Immature natural killer cell (primary cell): Measurements from ENCODE around the gene FBXL19. TPM values are rescaled to one million over a fixed set of nuclear protein-coding genes. Genes with fewer than 3 reads are reported as not detected.
A peak's percentile ranks its signal among the peaks of the same experiment; 100 is the strongest.

ENCODE experiments used
- DNase-seq, 3 donors: peaks; one replicate each; pipeline ENCODE4 v3.0.0; 2022; ENCODE audit warnings: mixed read lengths in 1 of 3
- H3K27ac Mint-ChIP-seq, 6 donors: one replicate each; pipeline ENCODE4 v1.8.0; 2020; ENCODE audit warnings: mixed read lengths in 6 of 6, mild to moderate bottlenecking in 5 of 6, inconsistent platforms in 4 of 6, moderate library complexity in 3 of 6
- H3K27me3 Mint-ChIP-seq, 3 donors: one replicate each; pipeline ENCODE4 v1.8.0; 2020 to 2021; ENCODE audit warnings: low read depth in 3 of 3, mild to moderate bottlenecking in 3 of 3, mixed read lengths in 3 of 3, moderate library complexity in 3 of 3, inconsistent platforms in 1 of 3
- H3K36me3 Mint-ChIP-seq, 3 donors: one replicate each; pipeline ENCODE4 v1.8.0; 2020; ENCODE audit warnings: mixed read lengths in 3 of 3, inconsistent platforms in 2 of 3, mild to moderate bottlenecking in 2 of 3
- H3K4me1 Mint-ChIP-seq, 2 donors: one replicate each; pipeline ENCODE4 v1.8.0; 2020; ENCODE audit warnings: inconsistent platforms in 2 of 2, mild to moderate bottlenecking in 2 of 2, mixed read lengths in 2 of 2, moderate library complexity in 1 of 2
- H3K4me3 Mint-ChIP-seq, 5 donors: one replicate each; pipeline ENCODE4 v1.8.0; 2020; ENCODE audit warnings: mild to moderate bottlenecking in 5 of 5, mixed read lengths in 5 of 5, inconsistent platforms in 3 of 5, moderate library complexity in 3 of 5
- H3K9me3 Mint-ChIP-seq, 6 donors: one replicate each; pipeline ENCODE4 v1.8.0; 2020; ENCODE audit warnings: mild to moderate bottlenecking in 6 of 6, mixed read lengths in 6 of 6, inconsistent platforms in 4 of 6, moderate library complexity in 3 of 6
- polyA plus RNA-seq, 3 donors: library from polyadenylated mRNA; unstranded; fragments of 300-500 nt; fragmentation: Illumina TruSeq; gene quantifications; one replicate each; pipeline ENCODE4 v1.2.3, GENCODE V29; 2021

Gene FBXL19
- polyA plus RNA-seq, 3 donors from 2014 or later: 0.18 to 1.1 (median 0.22) TPM

DNA sequence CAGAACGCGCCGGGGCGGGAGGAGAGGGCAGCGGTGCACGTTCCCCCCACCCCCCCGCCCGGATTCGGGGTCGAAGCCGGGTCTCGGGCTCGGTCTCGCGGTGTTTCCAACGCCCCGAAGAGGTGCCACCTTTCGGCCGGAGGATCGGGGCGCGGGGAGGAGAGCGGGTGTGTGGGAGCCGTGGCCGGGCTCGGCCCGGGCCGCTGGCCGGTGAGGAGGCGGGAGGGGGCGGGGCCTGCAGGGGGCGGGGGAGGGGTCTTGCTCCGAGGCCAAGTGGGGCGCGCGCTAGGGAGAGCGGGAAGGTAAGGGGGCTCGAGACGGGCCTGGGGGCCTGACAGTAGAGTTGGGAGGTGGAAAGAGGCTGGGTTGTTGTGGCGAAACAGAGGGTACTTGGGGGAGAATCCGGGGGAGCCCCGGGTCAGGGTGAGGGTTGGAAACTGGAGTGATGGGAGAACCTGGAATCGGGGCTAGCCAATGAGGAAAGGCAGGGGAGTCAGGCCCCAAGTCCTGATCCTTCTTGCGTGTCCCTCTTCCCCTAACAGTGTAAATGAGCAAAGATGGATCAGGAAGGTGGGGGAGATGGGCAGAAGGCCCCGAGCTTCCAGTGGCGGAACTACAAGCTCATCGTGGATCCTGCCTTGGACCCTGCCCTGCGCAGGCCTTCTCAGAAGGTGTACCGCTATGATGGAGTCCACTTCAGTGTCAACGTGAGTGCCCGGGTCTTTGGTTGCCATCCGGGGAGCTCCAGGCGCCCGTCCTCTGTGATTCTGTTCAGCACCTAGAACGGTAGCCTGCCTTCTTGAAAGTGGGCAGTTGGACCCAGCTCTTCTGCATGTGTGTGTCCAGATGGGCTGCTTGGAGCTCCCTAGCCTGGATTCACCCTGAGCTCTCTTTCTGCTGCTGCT, 35.1 kb downstream of the FBXL19 start:
- H3K4me1 Mint-ChIP-seq: peaks cover 38 to 45% of the 10 kb centered on the region in 2 donors

DNA sequence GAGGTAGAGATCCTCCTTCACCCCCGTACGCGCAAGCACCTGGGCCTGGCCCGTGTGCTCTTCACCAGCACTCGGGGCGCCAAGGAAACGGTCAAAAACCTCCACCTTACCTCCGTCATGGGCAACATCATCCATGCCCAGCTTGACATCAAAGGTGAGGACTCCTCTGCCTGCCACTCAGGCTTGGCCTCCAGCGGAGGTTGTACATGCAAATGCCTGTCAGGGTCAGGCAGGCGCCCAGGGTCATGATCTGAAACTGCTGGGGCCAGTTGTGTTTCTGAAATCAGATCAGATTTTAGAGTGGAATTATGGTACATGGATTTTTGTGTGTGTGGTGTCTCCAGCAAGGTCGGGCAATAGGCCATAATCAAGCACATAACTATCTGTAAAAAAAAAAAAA, 38.0 kb downstream of the FBXL19 start:
- peaks cover 33 to 40% of the 10 kb centered on the region in 2 donors for H3K4me1 Mint-ChIP-seq
- H3K9me3 Mint-ChIP-seq: no peaks in the 10 kb centered on the region
- H3K4me3 Mint-ChIP-seq: no peak overlapping the region
- peaks cover 22 to 38% (median 25%) of the 10 kb centered on the region in 3 donors for H3K36me3 Mint-ChIP-seq
- no peak overlapping the region for H3K27ac Mint-ChIP-seq
- peaks cover 16 to 25% (median 21%) of the 10 kb centered on the region in 3 donors for H3K27me3 Mint-ChIP-seq
- no peak for DNase-seq

More for the DNA sequence above, 35.1 kb downstream of the FBXL19 start:
- DNase-seq: no peak
- Mint-ChIP-seq H3K4me3 (peak overlapping the region; percentile 83 to 92 (median 88)), H3K27ac (peak overlapping the region; percentile 40 to 93 (median 88)), H3K27me3 (peaks cover 15 to 24% (median 22%) of the 10 kb centered on the region in 3 donors), H3K9me3 (no peaks in the 10 kb centered on the region), H3K36me3 (peaks cover 17 to 29% (median 22%) of the 10 kb centered on the region in 3 donors)

DNA sequence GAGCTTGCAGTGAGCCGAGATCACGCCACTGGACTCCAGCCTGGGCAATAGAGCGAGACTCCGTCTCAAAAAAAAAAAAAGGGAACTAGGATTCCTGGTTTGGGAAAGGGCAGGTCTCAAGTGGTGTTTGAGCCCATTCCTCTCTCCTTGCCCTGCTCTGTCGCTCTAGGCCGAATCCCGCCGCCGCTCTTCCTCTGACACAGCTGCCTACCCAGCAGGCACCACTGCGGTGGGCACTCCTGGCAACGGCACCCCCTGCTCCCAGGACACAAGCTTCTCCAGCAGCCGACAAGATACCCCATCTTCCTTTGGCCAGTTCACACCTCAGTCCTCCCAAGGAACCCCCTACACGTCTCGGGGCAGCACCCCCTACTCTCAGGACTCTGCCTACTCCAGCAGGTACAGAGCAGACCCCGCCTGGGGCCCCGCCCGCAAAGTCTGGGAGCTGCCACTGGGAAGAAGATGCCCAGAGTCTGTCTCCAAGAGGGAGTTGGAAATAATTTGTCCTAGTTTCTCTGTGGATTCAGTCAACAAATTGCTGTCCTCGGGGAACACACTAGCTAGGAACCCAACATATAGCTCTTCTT, 40.6 kb downstream of the FBXL19 start:
- no peaks in the 10 kb centered on the region for H3K9me3 Mint-ChIP-seq
- H3K4me3 Mint-ChIP-seq: no peak overlapping the region

DNA sequence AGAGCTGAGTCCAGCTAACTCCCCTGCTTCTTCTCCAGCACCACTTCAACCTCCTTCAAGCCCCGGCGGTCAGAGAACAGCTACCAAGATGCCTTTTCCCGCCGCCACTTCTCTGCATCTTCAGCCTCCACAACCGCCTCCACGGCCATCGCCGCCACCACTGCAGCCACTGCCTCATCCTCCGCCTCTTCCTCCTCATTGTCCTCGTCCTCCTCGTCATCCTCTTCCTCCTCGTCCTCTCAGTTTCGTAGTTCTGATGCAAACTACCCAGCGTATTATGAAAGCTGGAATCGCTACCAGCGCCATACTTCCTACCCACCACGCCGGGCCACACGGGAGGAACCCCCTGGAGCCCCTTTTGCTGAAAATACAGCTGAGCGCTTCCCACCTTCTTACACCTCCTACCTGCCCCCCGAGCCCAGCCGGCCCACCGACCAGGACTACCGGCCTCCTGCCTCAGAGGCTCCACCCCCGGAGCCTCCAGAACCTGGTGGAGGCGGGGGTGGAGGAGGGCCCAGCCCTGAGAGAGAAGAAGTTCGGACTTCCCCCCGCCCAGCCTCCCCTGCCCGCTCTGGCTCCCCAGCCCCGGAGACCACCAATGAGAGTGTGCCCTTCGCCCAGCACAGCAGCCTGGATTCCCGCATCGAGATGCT, 41.3 kb downstream of the FBXL19 start:
- Mint-ChIP-seq H3K36me3 (peaks cover 24 to 50% (median 34%) of the 10 kb centered on the region in 3 donors), H3K4me3 (no peak overlapping the region), H3K27me3 (peaks cover 0 to 9% (median 4%) of the 10 kb centered on the region in 3 donors), H3K27ac (peak overlapping the region in 1 of 6 donors; percentile 11), H3K4me1 (peaks cover 10 to 16% of the 10 kb centered on the region in 2 donors), H3K9me3 (no peaks in the 10 kb centered on the region)
- DNase-seq: no peak

More for the DNA sequence above, 40.6 kb downstream of the FBXL19 start:
- H3K4me1 Mint-ChIP-seq: peaks cover 16 to 23% of the 10 kb centered on the region in 2 donors
- DNase-seq: no peak
- peak overlapping the region in 1 of 6 donors; percentile 64 for H3K27ac Mint-ChIP-seq
- peaks cover 6 to 14% (median 6%) of the 10 kb centered on the region in 3 donors for H3K27me3 Mint-ChIP-seq
- peaks cover 24 to 52% (median 34%) of the 10 kb centered on the region in 3 donors for H3K36me3 Mint-ChIP-seq

DNA sequence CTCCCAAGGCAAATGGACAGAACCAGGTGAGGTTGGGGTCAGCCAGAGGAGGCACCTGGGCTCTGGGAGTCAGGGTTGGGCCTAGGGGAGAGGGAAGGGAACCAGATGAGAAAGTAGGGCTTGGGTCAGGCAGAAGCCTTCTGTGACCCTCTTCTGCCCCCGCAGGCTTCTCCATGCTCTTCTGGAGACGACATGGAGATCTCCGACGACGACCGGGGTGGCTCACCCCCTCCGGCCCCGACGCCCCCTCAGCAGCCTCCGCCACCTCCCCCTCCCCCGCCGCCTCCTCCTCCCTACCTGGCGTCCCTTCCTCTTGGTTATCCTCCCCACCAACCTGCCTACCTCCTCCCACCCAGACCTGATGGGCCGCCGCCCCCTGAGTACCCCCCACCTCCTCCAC, 42.1 kb downstream of the FBXL19 start:
- peaks cover 19 to 44% (median 26%) of the 10 kb centered on the region in 3 donors for H3K36me3 Mint-ChIP-seq
- no peaks in the 10 kb centered on the region for H3K9me3 Mint-ChIP-seq
- no peak overlapping the region for H3K27ac Mint-ChIP-seq
- DNase-seq: no peak
- H3K4me3 Mint-ChIP-seq: no peak overlapping the region
- peaks cover 2 to 9% of the 10 kb centered on the region in 2 donors for H3K4me1 Mint-ChIP-seq
- H3K27me3 Mint-ChIP-seq: peaks cover 0 to 9% (median 4%) of the 10 kb centered on the region in 3 donors

DNA sequence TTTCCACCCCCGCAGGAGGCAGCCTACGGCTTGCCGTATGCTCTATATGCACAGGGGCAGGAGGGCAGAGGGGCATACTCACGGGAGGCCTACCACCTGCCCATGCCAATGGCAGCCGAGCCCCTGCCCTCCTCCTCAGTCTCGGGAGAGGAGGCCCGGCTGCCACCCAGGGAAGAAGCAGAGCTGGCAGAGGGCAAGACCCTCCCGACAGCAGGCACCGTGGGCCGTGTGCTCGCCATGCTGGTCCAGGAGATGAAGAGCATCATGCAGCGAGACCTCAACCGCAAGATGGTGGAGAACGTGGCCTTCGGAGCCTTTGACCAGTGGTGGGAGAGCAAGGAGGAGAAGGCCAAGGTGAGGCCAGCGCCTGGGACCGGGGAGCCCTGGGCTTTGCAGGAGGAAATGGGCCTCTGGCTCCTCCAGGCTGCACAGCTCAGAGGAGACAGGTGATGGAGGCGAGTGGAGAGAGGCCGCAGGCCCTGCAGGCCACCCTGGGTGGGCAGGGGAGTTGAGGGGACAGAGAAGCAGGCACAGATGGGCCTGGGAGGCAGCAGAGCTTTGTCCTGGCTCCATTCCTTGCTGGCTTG, 42.8 kb downstream of the FBXL19 start:
- Mint-ChIP-seq H3K9me3 (no peaks in the 10 kb centered on the region), H3K27ac (no peak overlapping the region), H3K4me1 (peaks cover 2 to 4% of the 10 kb centered on the region in 2 donors), H3K4me3 (no peak overlapping the region), H3K36me3 (peaks cover 23 to 47% (median 30%) of the 10 kb centered on the region in 3 donors), H3K27me3 (peaks cover 0 to 9% (median 4%) of the 10 kb centered on the region in 3 donors)
- DNase-seq: no peak

DNA sequence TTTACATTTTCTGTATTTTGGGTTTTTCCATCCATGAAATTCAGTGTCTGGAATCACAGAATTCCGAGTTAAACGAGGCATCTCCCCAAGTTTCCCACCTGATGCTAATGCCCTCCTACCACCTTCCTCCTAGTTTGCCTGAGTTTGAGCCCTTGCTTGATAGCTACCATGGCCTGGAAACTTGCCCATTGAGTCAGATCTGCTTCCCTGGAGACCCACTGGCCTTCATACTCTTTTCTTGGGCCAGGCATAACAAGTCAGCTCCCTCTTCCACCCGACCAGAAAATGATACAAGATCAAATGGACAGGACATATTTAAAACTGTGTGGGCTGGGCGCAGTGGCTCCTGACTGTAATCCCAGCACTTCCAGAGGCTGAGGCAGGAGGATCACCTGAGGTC, 44.4 kb downstream of the FBXL19 start:
- no peak for DNase-seq
- peaks cover 0 to 2% of the 10 kb centered on the region in 2 donors for H3K4me1 Mint-ChIP-seq
- no peaks in the 10 kb centered on the region for H3K9me3 Mint-ChIP-seq
- no peak overlapping the region for H3K4me3 Mint-ChIP-seq
- H3K27ac Mint-ChIP-seq: no peak overlapping the region
- H3K36me3 Mint-ChIP-seq: peaks cover 25 to 49% (median 28%) of the 10 kb centered on the region in 3 donors
- peaks cover 0 to 6% (median 4%) of the 10 kb centered on the region in 3 donors for H3K27me3 Mint-ChIP-seq

DNA sequence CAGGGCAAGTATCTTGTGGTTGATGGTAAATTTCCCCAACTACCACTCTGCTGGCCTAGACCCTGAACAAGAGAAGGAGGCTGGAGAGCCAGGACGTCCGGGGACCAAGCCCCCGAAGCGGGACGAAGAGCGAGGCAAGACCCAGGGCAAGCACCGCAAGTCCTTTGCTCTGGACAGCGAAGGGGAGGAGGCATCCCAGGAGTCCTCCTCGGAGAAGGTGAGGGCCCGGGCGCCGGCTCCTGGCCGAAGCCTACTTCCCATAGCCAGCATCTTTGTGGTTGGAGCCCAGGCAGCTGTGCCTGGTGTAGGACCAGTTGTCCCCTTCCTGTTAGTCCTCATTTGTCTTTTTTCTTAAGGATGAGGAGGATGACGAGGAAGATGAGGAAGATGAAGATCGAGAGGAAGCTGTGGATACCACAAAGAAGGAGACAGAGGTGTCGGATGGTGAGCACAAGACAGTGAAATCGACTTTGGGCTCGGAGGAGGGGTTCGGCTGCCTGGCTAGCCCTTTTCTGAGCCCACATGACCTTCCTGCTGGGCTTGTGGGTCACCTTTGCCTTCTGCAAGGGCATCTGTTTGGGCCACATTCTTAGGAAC, 46.0 kb downstream of the FBXL19 start:
- peaks cover 0 to 6% of the 10 kb centered on the region in 2 donors for H3K4me1 Mint-ChIP-seq
- peaks cover 28 to 52% (median 31%) of the 10 kb centered on the region in 3 donors for H3K36me3 Mint-ChIP-seq
- H3K27ac Mint-ChIP-seq: peak overlapping the region in 1 of 6 donors; percentile 49
- no peaks in the 10 kb centered on the region for H3K9me3 Mint-ChIP-seq
- H3K4me3 Mint-ChIP-seq: no peak overlapping the region
- peaks cover 0 to 12% (median 4%) of the 10 kb centered on the region in 3 donors for H3K27me3 Mint-ChIP-seq
- no peak for DNase-seq

DNA sequence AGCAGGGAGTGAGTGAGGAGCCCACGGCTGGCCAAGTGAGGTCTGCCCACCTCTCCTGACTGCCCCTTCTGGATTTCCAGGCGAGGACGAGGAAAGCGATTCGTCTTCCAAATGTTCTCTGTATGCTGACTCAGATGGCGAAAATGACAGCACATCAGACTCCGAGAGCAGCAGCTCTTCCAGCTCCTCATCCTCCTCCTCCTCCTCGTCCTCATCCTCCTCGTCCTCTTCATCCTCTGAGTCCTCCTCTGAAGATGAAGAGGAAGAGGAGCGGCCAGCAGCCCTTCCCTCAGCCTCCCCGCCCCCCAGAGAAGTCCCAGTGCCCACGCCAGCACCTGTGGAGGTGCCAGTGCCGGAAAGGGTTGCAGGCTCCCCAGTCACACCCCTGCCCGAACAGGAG, 47.9 kb downstream of the FBXL19 start:
- Mint-ChIP-seq H3K4me3 (no peak overlapping the region), H3K27ac (no peak overlapping the region), H3K9me3 (no peaks in the 10 kb centered on the region), H3K4me1 (peaks cover 0 to 6% of the 10 kb centered on the region in 2 donors), H3K36me3 (peaks cover 29 to 54% (median 34%) of the 10 kb centered on the region in 3 donors), H3K27me3 (peaks cover 0 to 10% (median 4%) of the 10 kb centered on the region in 3 donors)
- no peak for DNase-seq

DNA sequence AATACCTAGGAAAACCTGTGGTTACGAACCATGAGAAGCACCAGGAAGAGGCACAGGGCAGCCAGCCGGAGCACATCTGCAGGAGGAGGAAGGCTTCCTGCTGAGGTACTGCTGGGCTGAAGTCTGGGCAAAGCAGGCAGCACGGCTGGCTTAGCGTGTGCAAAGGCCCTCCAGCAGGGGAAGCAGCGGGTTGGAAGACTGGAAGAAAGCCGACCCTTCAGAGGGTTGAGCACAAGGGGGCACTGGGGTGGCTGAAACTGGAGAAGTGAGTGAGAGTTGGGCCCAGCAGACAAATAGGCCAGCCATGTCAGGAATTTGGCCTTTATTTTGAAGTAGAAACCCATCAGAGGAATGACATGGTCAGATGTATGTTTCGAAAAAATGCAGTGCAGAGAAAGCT, 49.5 kb downstream of the FBXL19 start:
- no peak overlapping the region for H3K27ac Mint-ChIP-seq
- H3K27me3 Mint-ChIP-seq: peaks cover 0 to 8% (median 0%) of the 10 kb centered on the region in 3 donors
- no peak for DNase-seq
- peaks cover 28 to 52% (median 37%) of the 10 kb centered on the region in 3 donors for H3K36me3 Mint-ChIP-seq
- H3K9me3 Mint-ChIP-seq: no peaks in the 10 kb centered on the region
- H3K4me3 Mint-ChIP-seq: no peak overlapping the region
- peaks cover 0 to 6% of the 10 kb centered on the region in 2 donors for H3K4me1 Mint-ChIP-seq

DNA sequence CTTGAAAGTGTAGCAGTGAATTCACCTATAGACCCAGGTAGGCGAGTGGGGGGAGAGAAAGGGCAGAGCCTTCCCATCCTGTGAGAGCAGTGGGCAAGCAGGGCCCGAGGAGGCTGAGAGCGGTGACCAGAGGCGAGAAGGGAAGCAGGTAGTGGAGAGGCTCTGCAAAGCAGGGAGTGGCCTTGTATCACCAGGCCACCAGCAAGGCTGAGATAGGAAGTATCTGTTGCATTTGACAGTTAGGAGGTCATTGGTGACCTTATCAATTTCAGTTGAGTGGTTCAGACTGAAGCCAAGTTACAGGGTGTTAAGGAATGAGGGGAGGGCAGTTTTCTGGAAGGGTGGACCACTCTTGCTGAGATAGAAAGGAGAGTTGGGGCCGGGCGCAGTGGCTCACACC, 51.0 kb downstream of the FBXL19 start:
- Mint-ChIP-seq H3K36me3 (peaks cover 22 to 50% (median 32%) of the 10 kb centered on the region in 3 donors), H3K4me3 (no peak overlapping the region), H3K27me3 (peaks cover 0 to 8% (median 0%) of the 10 kb centered on the region in 3 donors), H3K9me3 (no peaks in the 10 kb centered on the region), H3K4me1 (peaks cover 3 to 6% of the 10 kb centered on the region in 2 donors), H3K27ac (peak overlapping the region in 1 of 6 donors; percentile 74)
- DNase-seq: no peak

DNA sequence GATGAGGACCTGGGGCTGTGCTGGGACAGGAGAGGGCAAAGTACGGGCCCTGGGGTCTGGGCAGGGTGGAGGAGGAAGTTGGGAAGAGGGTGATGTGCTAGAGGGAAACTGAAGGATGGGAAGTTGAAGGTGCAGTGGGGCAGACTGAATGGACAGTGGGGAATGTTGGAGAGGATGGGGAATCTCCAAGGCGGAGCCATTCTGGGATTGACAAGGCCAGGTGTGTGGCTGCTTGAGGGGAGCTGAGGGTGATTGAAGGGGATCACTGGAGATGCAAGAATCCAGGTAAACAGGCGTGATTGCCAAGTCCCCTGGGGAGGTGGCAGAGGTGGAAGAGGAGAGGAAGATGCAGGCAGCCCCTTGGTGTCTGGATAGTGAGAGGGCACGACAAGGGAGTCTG, 53.1 kb downstream of the FBXL19 start:
- no peaks in the 10 kb centered on the region for H3K9me3 Mint-ChIP-seq
- H3K27me3 Mint-ChIP-seq: peaks cover 0 to 8% (median 1%) of the 10 kb centered on the region in 3 donors
- no peak for DNase-seq
- peaks cover 3 to 6% of the 10 kb centered on the region in 2 donors for H3K4me1 Mint-ChIP-seq
- peaks cover 16 to 38% (median 23%) of the 10 kb centered on the region in 3 donors for H3K36me3 Mint-ChIP-seq
- H3K27ac Mint-ChIP-seq: peak overlapping the region in 1 of 6 donors; percentile 23
- H3K4me3 Mint-ChIP-seq: no peak overlapping the region

DNA sequence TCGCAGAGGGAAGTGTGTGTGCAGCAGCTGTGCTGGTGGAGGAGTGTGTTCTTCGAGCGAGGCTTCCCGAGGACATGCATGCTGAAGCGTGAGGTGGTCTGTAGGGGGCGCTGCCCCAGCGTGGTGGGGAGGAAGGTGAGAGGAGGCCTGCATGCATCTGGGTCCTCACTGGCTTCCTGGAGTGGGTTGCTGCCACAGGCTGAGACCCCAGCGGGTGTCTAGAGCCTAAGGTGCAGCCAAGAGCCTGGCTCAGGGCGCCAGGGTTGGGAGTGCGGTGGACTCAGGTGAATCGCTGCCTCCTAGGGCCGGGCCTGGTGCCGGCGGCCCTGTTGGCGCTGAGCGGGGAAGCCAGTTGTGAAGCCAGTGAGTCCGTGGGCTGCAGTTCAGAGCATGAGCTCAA, 54.1 kb downstream of the FBXL19 start:
- Mint-ChIP-seq H3K27ac (peak overlapping the region in 3 of 6 donors; percentile 41 to 49 (median 49)), H3K27me3 (peaks cover 0 to 9% (median 2%) of the 10 kb centered on the region in 3 donors), H3K36me3 (peaks cover 16 to 33% (median 19%) of the 10 kb centered on the region in 3 donors), H3K4me1 (peaks cover 3 to 6% of the 10 kb centered on the region in 2 donors), H3K9me3 (no peaks in the 10 kb centered on the region), H3K4me3 (no peak overlapping the region)
- no peak for DNase-seq
